ENCODE data around the gene SNTG2. TPM values are rescaled to one million over a fixed set of nuclear protein-coding genes. Genes with fewer than 3 reads are reported as not detected.

Gene SNTG2
- total and polyA plus RNA-seq, 12 donors: 0.26 to 4.3 (median 0.72) TPM; not detected in 1

DNA sequence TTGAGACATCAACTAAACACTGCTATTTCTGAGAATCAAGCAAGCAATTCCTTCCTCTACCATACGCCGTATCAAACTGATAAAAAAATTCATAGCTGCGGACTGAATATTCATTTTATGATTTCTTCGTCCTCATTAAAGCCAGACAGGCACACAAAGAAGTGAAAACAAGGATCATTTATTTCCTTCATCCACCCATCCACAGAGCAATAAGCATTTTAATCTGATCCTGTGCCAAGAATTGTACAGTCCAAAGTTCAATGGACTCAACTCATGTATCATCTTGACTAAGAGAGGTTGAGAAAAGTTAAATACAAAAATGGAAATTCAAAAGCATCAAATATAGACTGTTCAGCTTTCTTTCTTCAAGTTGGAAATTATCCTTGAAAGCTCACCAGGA lies 19.7 kb upstream of the SNTG2 start:
- H3K27ac ChIP-seq: no peak overlapping the region
- no peaks in the 10 kb centered on the region for H3K36me3 ChIP-seq (replicated peaks in 1 of 2)
- TF ChIP-seq, protein P1, sequence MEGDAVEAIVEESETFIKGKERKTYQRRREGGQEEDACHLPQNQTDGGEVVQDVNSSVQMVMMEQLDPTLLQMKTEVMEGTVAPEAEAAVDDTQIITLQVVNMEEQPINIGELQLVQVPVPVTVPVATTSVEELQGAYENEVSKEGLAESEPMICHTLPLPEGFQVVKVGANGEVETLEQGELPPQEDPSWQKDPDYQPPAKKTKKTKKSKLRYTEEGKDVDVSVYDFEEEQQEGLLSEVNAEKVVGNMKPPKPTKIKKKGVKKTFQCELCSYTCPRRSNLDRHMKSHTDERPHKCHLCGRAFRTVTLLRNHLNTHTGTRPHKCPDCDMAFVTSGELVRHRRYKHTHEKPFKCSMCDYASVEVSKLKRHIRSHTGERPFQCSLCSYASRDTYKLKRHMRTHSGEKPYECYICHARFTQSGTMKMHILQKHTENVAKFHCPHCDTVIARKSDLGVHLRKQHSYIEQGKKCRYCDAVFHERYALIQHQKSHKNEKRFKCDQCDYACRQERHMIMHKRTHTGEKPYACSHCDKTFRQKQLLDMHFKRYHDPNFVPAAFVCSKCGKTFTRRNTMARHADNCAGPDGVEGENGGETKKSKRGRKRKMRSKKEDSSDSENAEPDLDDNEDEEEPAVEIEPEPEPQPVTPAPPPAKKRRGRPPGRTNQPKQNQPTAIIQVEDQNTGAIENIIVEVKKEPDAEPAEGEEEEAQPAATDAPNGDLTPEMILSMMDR (IDR thresholded peaks at IDR 0.05): no peak
- TF ChIP-seq POLR2A (IDR thresholded peaks at IDR 0.05): no peak
- intact Hi-C loops (cut with DNase I): no loop called here
- H3K4me3 ChIP-seq: no peak overlapping the region
- no peaks in the 10 kb centered on the region for H3K27me3 ChIP-seq
- WGBS, 4 donors: 86 to 92% (median 88%) methylated on average over 4 of the region's 4 CpGs
- H3K9me3 ChIP-seq (replicated peaks in 1 of 3): no peaks in the 10 kb centered on the region
- no peak for DNase-seq
- H3K4me1 ChIP-seq (replicated peaks in 1 of 2): peaks cover 0 to 8% of the 10 kb centered on the region in 2 donors

DNA sequence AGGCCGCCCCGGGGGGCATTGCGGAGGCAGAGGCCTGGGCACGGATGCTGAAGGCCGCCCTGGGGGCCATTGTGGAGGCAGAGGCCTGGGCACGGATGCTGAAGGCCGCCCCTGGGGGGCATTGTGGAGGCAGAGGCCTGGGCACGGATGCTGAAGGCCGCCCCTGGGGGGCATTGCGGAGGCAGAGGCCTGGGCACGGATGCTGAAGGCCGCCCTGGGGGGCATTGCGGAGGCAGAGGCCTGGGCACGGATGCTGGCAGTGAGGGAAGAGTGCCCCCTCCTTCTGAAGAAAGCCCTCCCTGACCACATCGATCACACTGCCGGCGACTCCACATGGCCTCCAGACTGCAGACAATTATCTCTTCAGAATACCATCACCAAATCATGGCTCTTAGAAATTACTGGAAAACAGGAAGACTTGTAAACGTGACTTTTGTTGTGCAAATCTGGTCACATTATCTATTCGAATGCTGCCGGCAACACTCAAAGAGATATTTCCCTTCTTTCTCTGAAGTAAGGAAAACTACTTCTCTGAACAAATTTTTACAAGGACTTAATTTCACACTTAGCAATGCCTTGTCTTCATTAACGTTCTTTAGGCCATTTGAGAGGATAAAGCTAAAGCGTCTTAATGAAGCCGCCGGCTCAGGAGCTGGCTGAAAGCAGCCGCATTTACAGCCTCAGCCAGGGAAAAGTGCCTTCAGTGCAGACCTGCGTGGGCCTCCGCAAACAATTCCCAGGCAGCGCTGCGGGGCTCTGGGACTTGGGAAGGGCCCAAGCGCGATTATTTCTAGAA lies 18.1 kb upstream of the SNTG2 start:
- H3K27me3 ChIP-seq: no peaks in the 10 kb centered on the region
- no peaks in the 10 kb centered on the region for H3K4me1 ChIP-seq (replicated peaks in 1 of 2)
- no peak overlapping the region for H3K4me3 ChIP-seq
- TF ChIP-seq, protein P1 (IDR thresholded peaks at IDR 0.05): no peak
- no peak for TF ChIP-seq POLR2A (IDR thresholded peaks at IDR 0.05)
- no peak for DNase-seq
- no peak overlapping the region for H3K27ac ChIP-seq
- H3K36me3 ChIP-seq (replicated peaks in 1 of 2): no peaks in the 10 kb centered on the region
- intact Hi-C loops (cut with DNase I): no loop called here
- WGBS, 4 donors: 83 to 84% (median 83%) methylated on average over 17 to 30 of the region's 31 CpGs
- H3K9me3 ChIP-seq (replicated peaks in 1 of 3): no peaks in the 10 kb centered on the region

DNA sequence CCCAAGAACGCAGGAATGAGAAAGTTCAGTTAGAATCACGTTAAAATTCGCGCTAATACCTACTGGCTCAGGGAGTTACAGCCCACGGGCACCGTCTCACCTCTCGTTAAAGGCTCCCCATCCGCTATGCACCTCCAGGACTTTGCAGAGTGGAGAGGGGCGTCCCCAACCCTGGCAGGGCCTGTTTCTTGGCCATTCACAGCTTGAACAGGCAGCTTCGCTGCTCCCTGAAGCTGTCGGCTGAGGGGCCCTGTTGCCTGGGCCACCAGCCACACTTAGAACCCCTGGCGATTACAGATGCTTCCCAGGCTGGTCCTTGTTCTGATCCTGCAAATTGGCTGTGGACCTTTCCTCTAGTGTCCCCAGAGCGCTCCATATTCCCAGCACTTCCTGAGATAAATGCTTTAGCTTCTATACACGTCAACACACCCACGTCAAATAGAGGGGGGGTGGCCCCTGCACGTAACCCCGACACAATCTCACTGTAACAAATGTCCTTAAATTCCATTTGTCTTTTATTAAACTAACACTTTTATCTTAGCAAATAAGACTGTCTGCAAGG lies 16.8 kb upstream of the SNTG2 start:
- Histone ChIP-seq H3K4me1 (replicated peaks in 1 of 2) (no peaks in the 10 kb centered on the region), H3K4me3 (no peak overlapping the region), H3K27me3 (no peaks in the 10 kb centered on the region), H3K36me3 (replicated peaks in 1 of 2) (no peaks in the 10 kb centered on the region), H3K27ac (no peak overlapping the region), H3K9me3 (replicated peaks in 1 of 3) (no peaks in the 10 kb centered on the region)
- intact Hi-C loops (cut with DNase I): no loop called here
- no peak for TF ChIP-seq POLR2A (IDR thresholded peaks at IDR 0.05)
- TF ChIP-seq, protein P1 (IDR thresholded peaks at IDR 0.05): no peak
- 78 to 89% (median 84%) methylated on average over 17 of the region's 17 CpGs for WGBS, 4 donors
- peak in 1 of 7 donors; percentile 33 for DNase-seq

DNA sequence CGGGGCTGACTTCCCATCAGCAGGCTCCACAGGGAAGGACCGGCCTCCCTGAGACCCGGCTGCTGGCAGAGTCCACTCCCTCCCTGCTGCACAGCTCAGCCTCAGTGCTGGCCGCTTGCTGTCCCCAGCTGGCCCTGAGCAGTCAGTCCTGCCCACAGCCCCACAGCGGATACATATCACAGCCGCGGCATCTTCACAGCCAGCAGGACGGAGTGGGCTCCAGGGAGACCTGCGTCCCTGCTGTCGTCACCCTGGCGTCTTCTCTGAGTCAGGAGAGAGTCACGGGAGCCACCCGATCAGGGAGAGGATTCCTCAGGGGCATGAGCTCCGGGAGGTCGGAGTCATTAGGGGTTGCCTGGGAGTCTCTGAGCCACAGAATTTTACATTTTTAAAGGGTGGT lies 13.1 kb upstream of the SNTG2 start:
- Histone ChIP-seq H3K27me3 (no peaks in the 10 kb centered on the region), H3K36me3 (replicated peaks in 1 of 2) (no peaks in the 10 kb centered on the region), H3K27ac (no peak overlapping the region), H3K9me3 (replicated peaks in 1 of 3) (no peaks in the 10 kb centered on the region), H3K4me3 (no peak overlapping the region), H3K4me1 (replicated peaks in 1 of 2) (no peaks in the 10 kb centered on the region)
- 81 to 91% (median 86%) methylated on average over 7 to 15 of the region's 15 CpGs for WGBS, 4 donors
- no peak for TF ChIP-seq POLR2A (IDR thresholded peaks at IDR 0.05)
- TF ChIP-seq, protein P1 (IDR thresholded peaks at IDR 0.05): no peak
- peak in 1 of 7 donors; percentile 56 for DNase-seq
- intact Hi-C loops (cut with DNase I): no loop called here
